K562 (cell line): ENCODE results near the gene TMEM89. TPM values are rescaled to one million over a fixed set of nuclear protein-coding genes. Genes with fewer than 3 reads are reported as not detected.
A peak's percentile ranks its signal among the peaks of the same experiment; 100 is the strongest.

Experiments
- ETS1 ChIP-seq: conservative IDR thresholded peaks from 2 replicates; pipeline ENCODE4 v1.6.1; 2011; ENCODE audit warnings: low read depth, mild to moderate bottlenecking, low read length; ENCODE audit not compliant: control insufficient read depth
- FOS ChIP-seq: IDR thresholded peaks from 3 replicates; pipeline ENCODE4 v1.6.1; 2011; ENCODE audit not compliant: insufficient read length; ENCODE audit errors: extremely low read depth
- KDM1A ChIP-seq, 2 experiments: fragments of 450-650 bp; IDR thresholded peaks; 2 replicates each; pipeline ENCODE4 v1.6.1; 2016; ENCODE audit warnings: mild to moderate bottlenecking in 2 of 2
- KDM5B ChIP-seq: fragments of 200-600 bp; sonication (generic); IDR thresholded peaks from 2 replicates; pipeline ENCODE4 v1.6.1; 2012; ENCODE audit warnings: low read depth, mild to moderate bottlenecking, moderate library complexity, low read length, control low read depth, inconsistent platforms; ENCODE audit not compliant: insufficient replicate concordance
- MAFK ChIP-seq: IDR thresholded peaks from 2 replicates; pipeline ENCODE4 v1.6.1; 2011; ENCODE audit warnings: low read length, improper control_type of control experiment
- OTX1 ChIP-seq: fragments of 450-650 bp; formaldehyde crosslinking; IDR thresholded peaks from 2 replicates; pipeline ENCODE4 v1.4.0; 2022; ENCODE audit warnings: mild to moderate bottlenecking
- PML ChIP-seq: IDR thresholded peaks from 2 replicates; pipeline ENCODE4 v1.6.1; 2012; ENCODE audit warnings: low read length, inconsistent platforms
- SP1 ChIP-seq: sonication (generic); formaldehyde crosslinking; IDR thresholded peaks from 2 replicates; pipeline ENCODE4 v1.8.1; 2022; ENCODE audit warnings: mild to moderate bottlenecking, missing genetic modification reagents
- SRSF7 ChIP-seq: fragments of 200-400 bp; formaldehyde crosslinking; optimal IDR thresholded peaks from 2 replicates; pipeline ENCODE3; 2017; ENCODE audit warnings: mild to moderate bottlenecking, low read depth, low read length
- ZKSCAN8 ChIP-seq: fragments of 200-800 bp; sonication (Bioruptor generic); IDR thresholded peaks from 2 replicates; pipeline ENCODE4 v1.6.1; 2016; ENCODE audit warnings: missing genetic modification characterization, missing compliant biosample characterization
- ZNF212 ChIP-seq: fragments of 450-650 bp; formaldehyde crosslinking; IDR thresholded peaks from 2 replicates; pipeline ENCODE4 v1.4.0; 2020; ENCODE audit warnings: mild to moderate bottlenecking
- ZNF354B ChIP-seq: fragments of 250-450 bp; sonication (Bioruptor Pico); IDR thresholded peaks from 2 replicates; pipeline ENCODE4 v1.4.0; 2020
- ZNF586 ChIP-seq: fragments of 450-650 bp; formaldehyde crosslinking; conservative IDR thresholded peaks from 2 replicates; pipeline ENCODE4 v1.4.0; 2020; ENCODE audit warnings: mild to moderate bottlenecking, moderate library complexity
- polyA plus RNA-seq, 8 experiments: library from polyadenylated mRNA; depleted of rRNA in 4 of 8; stranded (reverse) in 5 of 8; unstranded in 3 of 8; fragments of >200 nt; fragmentation: Nextera tagmentation in 2 of 8; fragmentation: Illumina TruSeq in 1 of 8; extraction: Ambion mirVana in 2 of 8; extraction: Trizol in 1 of 8; gene quantifications; 2 replicates each; pipeline versions ENCODE4 v1.2.1 to v1.2.3, GENCODE V29; 2011 to 2014; ENCODE audit warnings: inconsistent platforms in 1 of 8, missing spikeins in 1 of 8
- total RNA-seq, 7 experiments: library from RNA; depleted of rRNA in 6 of 7; stranded (reverse); fragments of >200 nt in 6 of 7; fragmentation: Illumina TruSeq in 2 of 7; extraction: Trizol in 2 of 7; gene quantifications; 2 replicates each; pipeline versions ENCODE4 v1.2.1 to v1.2.3, GENCODE V29; 2011 to 2021; ENCODE audit warnings: low replicate concordance in 1 of 7
- TF ChIP-seq, protein P1 (sequence below), 2 experiments: fragments of 450-650 bp; IDR thresholded peaks; 2 replicates each; pipeline ENCODE4 v1.6.1; 2018; ENCODE audit warnings: mild to moderate bottlenecking in 2 of 2, low read depth in 1 of 2; ENCODE audit not compliant: partially characterized antibody in 2 of 2
- TF ChIP-seq, protein P2 (sequence below): fragments of 200-400 bp; formaldehyde crosslinking; IDR thresholded peaks from 2 replicates; pipeline ENCODE4 v1.6.1; 2017; ENCODE audit warnings: mild to moderate bottlenecking, low read depth, low read length, moderate library complexity
- TF ChIP-seq, protein P3 (sequence below): sonication (generic); formaldehyde crosslinking; IDR thresholded peaks from 2 replicates; pipeline ENCODE4 v1.8.0; 2022; ENCODE audit warnings: mild to moderate bottlenecking, missing genetic modification reagents, borderline replicate concordance
- TF ChIP-seq, protein P4 (sequence below): sonication (generic); formaldehyde crosslinking; IDR thresholded peaks from 2 replicates; pipeline ENCODE4 v1.8.1; 2023; ENCODE audit warnings: mild to moderate bottlenecking, missing genetic modification reagents

Gene TMEM89
- total and polyA plus RNA-seq, 9 of the 15 experiments (the other 6 are each of a cell fraction or from before 2014, with no cell fraction given), result not detected

DNA sequence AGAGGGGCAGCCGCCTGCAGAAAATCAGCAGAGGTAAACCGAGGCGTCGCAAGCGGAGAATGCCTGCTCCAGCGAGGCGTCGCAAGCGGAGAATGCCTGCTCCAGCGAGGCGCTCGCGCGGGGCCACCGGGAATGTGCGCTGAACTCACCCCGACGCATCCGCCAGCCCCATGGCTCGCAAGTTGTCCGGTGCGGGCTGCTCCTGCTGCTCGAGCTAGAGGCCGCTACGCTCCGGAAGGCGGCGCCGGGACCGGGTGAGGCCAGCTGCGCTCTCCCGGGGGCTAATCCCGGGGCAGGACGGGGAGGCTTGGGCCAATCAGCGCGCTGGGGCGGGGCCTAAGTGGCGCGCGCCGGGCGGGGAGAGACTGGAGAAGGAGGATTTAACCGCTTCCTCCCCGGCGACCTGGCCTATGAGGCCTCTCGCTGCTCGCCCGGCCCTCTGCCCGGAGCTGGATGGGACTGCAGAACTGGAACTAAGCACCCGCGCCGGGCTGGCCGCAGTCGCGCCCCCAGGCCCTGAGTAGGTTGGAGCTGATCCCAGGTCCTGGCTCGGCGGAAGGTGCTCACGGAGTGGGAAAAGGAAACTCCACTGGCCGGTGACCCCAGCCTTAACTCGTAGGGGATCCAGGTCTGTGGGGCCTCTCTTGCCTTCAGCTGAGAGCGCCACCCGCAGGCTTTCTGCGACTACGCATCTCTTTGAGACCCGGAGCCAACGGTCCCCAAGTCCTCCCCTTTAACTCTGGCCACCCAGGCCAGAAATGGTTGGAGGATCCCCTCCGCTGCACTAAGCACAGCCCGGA lies 13.9 kb upstream of the TMEM89 start, which contains the start of gene SLC26A6 (continued):
- TF ChIP-seq, protein P1, sequence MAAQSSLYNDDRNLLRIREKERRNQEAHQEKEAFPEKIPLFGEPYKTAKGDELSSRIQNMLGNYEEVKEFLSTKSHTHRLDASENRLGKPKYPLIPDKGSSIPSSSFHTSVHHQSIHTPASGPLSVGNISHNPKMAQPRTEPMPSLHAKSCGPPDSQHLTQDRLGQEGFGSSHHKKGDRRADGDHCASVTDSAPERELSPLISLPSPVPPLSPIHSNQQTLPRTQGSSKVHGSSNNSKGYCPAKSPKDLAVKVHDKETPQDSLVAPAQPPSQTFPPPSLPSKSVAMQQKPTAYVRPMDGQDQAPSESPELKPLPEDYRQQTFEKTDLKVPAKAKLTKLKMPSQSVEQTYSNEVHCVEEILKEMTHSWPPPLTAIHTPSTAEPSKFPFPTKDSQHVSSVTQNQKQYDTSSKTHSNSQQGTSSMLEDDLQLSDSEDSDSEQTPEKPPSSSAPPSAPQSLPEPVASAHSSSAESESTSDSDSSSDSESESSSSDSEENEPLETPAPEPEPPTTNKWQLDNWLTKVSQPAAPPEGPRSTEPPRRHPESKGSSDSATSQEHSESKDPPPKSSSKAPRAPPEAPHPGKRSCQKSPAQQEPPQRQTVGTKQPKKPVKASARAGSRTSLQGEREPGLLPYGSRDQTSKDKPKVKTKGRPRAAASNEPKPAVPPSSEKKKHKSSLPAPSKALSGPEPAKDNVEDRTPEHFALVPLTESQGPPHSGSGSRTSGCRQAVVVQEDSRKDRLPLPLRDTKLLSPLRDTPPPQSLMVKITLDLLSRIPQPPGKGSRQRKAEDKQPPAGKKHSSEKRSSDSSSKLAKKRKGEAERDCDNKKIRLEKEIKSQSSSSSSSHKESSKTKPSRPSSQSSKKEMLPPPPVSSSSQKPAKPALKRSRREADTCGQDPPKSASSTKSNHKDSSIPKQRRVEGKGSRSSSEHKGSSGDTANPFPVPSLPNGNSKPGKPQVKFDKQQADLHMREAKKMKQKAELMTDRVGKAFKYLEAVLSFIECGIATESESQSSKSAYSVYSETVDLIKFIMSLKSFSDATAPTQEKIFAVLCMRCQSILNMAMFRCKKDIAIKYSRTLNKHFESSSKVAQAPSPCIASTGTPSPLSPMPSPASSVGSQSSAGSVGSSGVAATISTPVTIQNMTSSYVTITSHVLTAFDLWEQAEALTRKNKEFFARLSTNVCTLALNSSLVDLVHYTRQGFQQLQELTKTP (IDR thresholded peaks at IDR 0.05; ENCODE audit: low read depth in 1 of 2, partially characterized antibody in 2 of 2), result no peak
- peak; percentile 52 for TF ChIP-seq FOS
- TF ChIP-seq ZNF586, result no peak
- no peak for TF ChIP-seq KDM1A (IDR thresholded peaks at IDR 0.05)
- TF ChIP-seq, protein P2, sequence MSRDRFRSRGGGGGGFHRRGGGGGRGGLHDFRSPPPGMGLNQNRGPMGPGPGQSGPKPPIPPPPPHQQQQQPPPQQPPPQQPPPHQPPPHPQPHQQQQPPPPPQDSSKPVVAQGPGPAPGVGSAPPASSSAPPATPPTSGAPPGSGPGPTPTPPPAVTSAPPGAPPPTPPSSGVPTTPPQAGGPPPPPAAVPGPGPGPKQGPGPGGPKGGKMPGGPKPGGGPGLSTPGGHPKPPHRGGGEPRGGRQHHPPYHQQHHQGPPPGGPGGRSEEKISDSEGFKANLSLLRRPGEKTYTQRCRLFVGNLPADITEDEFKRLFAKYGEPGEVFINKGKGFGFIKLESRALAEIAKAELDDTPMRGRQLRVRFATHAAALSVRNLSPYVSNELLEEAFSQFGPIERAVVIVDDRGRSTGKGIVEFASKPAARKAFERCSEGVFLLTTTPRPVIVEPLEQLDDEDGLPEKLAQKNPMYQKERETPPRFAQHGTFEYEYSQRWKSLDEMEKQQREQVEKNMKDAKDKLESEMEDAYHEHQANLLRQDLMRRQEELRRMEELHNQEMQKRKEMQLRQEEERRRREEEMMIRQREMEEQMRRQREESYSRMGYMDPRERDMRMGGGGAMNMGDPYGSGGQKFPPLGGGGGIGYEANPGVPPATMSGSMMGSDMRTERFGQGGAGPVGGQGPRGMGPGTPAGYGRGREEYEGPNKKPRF, result no peak
- peak; percentile 90 for TF ChIP-seq SP1 (CRISPR knock-in tag)
- TF ChIP-seq SRSF7, result no peak
- TF ChIP-seq, protein P3, sequence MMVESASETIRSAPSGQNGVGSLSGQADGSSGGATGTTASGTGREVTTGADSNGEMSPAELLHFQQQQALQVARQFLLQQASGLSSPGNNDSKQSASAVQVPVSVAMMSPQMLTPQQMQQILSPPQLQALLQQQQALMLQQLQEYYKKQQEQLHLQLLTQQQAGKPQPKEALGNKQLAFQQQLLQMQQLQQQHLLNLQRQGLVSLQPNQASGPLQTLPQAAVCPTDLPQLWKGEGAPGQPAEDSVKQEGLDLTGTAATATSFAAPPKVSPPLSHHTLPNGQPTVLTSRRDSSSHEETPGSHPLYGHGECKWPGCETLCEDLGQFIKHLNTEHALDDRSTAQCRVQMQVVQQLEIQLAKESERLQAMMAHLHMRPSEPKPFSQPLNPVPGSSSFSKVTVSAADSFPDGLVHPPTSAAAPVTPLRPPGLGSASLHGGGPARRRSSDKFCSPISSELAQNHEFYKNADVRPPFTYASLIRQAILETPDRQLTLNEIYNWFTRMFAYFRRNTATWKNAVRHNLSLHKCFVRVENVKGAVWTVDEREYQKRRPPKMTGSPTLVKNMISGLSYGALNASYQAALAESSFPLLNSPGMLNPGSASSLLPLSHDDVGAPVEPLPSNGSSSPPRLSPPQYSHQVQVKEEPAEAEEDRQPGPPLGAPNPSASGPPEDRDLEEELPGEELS, result peak; percentile 52; the same call in 1 of the 2 replicates
- no peak for TF ChIP-seq ZNF212 (CRISPR knock-in tag)
- no peak for TF ChIP-seq PML
- TF ChIP-seq OTX1 (CRISPR knock-in tag), result no peak
- no peak for TF ChIP-seq ETS1
- TF ChIP-seq KDM5B, result peak; percentile 57
- no peak for TF ChIP-seq ZKSCAN8 (CRISPR knock-in tag)
- no peak for TF ChIP-seq ZNF354B (CRISPR knock-in tag)
- TF ChIP-seq, protein P4, sequence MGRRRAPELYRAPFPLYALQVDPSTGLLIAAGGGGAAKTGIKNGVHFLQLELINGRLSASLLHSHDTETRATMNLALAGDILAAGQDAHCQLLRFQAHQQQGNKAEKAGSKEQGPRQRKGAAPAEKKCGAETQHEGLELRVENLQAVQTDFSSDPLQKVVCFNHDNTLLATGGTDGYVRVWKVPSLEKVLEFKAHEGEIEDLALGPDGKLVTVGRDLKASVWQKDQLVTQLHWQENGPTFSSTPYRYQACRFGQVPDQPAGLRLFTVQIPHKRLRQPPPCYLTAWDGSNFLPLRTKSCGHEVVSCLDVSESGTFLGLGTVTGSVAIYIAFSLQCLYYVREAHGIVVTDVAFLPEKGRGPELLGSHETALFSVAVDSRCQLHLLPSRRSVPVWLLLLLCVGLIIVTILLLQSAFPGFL (CRISPR knock-in tag), result peak; percentile 93; the same call in 1 of the 2 replicates
- no peak for TF ChIP-seq MAFK
